Right hindlimb (tissue), 1 donor: ENCODE data around the gene DGKQ.

ENCODE experiments used
- DNase-seq: peaks from one replicate; pipeline ENCODE4 v3.0.0-alpha.2; 2018

DGKQ gene, protein sequence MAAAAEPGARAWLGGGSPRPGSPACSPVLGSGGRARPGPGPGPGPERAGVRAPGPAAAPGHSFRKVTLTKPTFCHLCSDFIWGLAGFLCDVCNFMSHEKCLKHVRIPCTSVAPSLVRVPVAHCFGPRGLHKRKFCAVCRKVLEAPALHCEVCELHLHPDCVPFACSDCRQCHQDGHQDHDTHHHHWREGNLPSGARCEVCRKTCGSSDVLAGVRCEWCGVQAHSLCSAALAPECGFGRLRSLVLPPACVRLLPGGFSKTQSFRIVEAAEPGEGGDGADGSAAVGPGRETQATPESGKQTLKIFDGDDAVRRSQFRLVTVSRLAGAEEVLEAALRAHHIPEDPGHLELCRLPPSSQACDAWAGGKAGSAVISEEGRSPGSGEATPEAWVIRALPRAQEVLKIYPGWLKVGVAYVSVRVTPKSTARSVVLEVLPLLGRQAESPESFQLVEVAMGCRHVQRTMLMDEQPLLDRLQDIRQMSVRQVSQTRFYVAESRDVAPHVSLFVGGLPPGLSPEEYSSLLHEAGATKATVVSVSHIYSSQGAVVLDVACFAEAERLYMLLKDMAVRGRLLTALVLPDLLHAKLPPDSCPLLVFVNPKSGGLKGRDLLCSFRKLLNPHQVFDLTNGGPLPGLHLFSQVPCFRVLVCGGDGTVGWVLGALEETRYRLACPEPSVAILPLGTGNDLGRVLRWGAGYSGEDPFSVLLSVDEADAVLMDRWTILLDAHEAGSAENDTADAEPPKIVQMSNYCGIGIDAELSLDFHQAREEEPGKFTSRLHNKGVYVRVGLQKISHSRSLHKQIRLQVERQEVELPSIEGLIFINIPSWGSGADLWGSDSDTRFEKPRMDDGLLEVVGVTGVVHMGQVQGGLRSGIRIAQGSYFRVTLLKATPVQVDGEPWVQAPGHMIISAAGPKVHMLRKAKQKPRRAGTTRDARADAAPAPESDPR

DNA sequence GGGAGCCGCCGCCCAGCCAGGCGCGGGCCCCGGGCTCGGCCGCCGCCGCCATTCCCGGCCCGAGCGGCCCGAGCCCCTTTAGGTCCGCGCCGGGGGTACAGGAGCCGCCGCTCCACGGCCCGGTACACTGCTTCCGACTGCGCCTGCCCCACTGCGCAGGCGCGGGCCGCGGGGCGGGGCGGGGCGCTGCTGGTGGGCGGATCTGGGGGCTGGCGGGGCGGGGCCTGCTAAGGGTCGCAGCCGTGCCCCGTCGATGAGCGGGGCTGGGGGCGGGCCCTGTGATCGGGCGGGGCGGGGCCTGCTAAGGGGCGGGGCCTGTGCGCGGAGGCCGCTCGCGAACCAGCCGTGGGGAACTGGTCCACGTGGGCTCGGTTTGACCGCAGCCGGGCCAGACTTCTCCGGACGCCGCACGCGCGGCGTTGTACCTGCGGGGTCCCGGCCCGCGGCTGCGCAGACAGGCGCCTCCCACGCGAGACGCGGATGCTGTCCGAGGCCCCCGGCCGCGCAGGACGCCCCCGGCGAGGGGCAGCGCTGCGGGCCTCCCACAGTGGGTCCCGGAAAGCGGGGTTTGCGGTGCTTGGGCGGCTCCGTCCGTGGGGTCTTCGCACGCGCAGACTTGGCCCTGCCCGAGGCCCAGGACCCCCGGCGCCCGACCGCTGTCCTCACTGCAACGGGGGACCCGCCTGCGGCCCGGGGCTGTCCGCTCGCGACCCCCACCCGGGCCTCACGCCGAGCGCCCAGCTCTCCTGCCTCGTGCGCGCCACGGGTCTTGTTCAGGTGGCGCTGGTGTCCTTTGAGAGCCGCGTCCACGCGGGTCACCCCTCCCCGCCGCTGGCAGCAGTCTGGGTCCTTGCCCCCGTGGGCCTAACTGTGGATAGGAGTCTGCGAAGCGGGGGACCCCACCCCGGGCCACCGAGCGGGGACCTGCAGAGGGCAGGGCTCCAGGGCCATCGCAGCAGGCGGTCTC is at the start of gene DGKQ:
TSS of gene DGKQ (minus strand) at position 139 of the 967 bp plus-strand sequence. CDS start at position 52, 87 bp downstream.
- peak; percentile 94 for DNase-seq

DNA sequence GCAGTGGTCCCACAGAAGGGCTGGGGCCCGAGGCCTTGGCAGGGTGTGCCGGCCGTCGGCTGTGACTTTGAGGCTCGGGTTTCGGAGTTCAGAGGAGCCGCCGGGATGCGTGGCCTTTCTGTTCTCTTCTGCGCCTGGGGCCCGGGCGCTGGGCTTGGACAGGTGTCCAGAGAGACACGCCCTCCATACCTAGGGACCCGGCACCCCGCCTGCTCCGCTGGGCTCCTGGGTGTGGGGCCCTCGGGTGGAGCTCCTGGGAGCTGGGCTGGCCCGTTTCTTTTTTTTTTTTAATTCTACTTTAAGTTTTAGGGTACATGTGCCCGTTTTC is 49.3 kb upstream of the DGKQ start:
- no peak for DNase-seq

DNA sequence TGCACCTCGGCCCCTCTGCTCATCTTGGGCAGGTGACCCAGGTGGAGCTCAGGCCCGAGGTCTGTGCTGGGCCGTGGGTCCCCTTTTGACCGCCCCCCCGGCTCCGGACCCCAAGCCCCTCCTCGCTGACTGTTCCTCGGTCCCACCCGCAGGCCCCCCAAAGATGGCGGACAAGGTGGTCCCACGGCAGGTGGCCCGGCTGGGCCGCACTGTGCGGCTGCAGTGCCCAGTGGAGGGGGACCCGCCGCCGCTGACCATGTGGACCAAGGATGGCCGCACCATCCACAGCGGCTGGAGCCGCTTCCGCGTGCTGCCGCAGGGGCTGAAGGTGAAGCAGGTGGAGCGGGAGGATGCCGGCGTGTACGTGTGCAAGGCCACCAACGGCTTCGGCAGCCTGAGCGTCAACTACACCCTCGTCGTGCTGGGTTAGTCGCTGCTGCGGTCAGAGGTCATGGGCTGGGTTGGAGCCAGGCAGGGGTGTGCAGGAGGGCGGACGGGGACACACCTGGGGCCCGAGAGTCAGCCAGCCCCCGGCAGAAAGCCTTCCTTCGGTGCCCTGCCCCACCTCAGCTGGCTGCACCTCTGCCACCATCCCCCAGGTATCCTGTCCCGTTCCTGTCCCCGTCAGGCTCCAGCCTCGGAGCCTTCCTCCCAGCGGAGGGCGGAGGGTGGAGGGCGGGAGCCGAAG is 48.8 kb upstream of the DGKQ start:
- no peak for DNase-seq

DNA sequence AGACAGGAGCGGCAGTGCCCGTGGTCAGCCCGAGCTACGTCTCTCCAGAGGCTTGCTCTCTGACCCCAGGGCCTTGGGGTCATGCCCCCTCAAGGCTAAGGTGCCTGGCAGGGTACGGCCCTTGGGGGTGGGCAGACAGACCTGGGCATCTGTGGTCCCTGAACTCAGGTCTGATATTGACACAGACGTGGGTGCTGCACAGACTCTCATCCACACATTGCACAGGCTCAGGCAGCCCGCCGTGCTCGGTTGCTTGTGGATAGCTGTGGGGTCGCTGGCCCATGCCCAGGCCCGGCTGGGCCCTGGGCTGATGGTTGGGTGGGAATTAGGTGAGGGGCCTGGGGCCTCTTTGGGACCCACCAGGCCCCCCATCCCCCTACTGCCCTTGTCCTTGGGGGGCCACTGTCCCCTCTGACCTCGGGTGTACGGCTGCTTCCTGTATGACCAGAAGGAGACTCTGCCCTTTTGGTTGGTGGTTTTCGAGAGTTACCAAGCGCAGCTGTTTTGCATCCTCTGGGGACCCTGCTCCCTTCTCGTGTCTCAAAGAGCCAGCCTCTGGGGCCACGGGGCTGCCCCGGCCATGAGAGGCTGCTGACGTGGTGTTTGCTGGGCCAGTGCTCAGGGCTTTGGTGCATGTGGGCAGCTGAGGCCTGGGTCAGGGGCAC is 48.1 kb upstream of the DGKQ start:
- DNase-seq: no peak

DNA sequence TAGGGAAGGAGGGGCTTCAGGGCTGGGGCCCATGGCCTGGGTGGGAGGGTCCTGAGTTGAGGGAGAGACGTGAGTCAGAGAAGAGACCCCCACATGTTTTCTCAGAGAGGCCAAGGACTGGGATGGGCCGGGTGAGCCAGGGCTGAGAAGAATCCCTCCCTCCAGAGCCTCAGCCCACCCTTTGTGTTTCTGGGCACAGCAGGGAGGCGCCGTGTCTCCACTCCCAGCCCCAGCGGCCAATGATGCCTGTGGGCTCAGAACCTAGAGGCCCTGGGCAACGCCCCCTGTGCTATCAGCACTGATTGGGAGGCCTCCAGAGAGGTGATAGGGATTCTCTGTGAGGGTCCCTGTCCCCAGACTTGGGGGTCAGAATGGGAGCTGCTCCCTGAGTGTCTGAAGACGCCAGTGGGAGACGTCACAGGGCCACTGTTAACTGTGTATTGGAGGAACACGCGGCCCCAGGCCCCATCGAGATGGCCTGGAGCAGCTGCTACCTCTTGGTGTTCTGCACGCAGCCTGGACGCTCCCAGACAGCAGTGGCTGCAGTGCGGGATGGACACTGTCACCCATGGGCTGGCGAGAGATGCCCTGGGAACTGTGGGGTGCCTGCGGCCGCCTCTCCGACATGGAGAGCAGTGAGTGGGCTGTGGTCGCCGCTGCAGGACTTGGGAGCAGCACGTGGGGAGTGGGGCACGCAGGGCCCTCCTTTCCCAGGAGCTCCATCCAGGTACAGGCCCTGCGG is 46.5 kb upstream of the DGKQ start:
- DNase-seq: no peak

DNA sequence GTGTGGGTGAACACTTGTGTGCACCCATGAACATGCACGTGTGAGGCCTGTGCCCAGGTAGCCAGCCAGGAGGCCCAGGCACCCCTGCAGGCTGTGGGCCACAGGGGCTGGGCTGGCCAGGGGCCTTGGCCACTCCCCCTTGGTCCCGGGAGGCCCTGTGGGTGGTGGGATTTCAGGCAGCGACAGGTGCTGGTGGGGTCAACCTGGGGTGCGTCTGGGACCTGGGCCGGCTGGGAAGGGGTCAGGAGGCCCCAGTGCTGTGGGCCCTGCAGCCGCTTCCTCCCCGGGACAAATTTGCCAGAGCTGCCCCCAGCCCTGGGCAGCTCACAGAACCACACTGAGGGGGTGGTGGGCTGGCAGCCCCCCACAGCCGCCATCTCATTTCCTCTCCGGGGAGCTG is 46.0 kb upstream of the DGKQ start:
- no peak for DNase-seq

DNA sequence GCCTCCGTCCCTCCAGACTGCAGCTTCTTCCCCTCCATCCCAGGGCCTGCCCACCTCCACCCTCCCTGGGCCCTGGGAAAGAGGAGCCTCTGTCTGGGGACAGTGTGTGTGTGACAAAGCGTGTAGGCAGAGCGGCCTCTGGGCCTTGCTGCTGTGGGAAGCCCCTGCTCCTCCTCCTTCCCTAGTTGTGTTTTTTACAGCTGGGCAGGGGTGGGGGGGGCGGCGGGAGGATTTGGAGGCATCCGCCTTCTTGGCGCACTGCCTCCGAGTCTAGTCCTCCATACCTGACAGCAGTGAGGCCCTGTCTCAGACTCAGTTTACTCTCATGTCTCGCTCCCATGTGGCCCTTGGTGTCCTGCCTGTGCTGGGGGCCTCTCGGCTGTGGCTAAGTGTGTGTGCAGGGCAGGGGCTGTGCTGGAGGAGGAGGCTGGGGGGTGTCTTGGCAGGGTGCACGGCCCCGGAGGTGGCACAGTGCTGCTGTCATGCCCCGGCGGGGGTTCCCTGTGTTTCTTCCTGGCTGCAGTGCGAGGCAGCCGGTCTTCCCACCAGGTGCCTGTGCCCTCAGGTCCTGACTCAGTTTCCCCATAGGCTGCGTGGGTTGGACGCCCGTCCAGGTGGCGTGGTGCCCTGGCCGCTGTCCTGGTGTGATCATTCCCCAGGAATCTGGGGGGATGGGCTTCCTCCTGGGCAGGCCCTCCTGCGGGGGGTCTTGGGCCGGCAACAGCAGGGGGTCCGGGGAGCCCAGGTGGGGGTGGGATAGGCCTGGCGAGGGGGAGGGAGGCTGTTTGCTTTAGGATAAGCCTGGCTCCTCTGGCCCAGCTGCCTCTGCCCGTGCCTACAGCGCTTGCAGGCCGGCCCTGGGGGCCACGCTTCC is 45.0 kb upstream of the DGKQ start:
- no peak for DNase-seq

DNA sequence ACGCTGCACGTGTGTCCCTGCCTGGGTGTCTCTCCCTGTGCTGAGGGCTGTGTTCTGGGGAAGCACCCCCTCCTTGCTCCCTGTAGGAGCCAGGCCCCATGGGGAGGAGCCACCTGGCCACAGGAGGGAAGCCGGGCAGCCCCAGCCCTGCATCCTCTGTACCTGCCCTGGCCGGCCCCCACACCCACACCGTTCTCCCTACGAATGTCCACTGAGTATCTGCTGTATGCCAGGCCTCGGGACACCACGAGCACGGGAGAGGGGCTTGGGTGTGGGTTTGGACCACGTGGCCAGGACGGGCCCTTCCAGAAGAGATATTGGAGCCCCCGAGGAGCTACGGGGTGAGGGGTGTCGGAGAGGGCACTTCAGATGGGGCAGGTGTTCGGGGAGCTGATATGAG is 44.3 kb upstream of the DGKQ start:
- DNase-seq: no peak

DNA sequence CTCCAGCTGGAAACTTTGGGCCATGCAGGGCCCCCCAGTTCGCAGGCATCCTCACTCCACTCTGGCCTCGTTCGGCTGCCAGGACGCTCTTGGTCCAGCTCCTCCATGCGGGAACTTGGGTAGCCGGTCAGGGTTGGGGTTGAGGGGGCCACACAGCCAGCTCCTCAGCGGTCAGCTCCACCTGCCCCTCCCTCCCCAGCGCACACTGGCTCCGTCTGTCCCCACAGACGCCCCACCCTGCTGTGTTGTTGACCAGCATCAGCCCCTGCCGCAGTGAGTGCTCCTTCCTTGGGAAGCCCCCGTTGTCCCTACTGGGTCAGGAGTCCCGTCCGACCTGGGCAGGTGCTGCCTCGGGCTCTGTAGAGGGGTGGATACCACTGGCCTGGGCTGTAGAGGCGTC is 43.8 kb upstream of the DGKQ start:
- no peak for DNase-seq

DNA sequence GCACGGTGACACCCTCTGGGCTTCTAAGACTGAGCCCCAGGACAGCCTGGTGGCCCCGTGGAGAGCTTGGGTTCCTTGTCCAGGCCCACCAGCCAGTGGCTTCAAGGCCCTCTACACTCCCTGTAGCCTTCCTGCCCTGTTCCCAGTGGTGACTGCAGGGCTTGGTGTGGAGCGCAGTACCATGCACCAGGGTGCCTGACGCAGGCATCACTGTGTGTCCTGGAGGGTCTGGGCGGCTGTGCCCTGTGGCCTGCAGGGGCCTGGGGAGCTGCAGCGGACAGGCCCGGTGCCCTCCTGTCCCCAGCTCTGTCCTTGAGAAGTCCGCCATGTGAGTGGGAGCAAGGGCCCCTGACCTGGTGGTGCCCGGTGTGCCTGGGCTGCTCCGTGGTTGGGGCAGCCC is 42.4 kb upstream of the DGKQ start:
- DNase-seq: no peak

DNA sequence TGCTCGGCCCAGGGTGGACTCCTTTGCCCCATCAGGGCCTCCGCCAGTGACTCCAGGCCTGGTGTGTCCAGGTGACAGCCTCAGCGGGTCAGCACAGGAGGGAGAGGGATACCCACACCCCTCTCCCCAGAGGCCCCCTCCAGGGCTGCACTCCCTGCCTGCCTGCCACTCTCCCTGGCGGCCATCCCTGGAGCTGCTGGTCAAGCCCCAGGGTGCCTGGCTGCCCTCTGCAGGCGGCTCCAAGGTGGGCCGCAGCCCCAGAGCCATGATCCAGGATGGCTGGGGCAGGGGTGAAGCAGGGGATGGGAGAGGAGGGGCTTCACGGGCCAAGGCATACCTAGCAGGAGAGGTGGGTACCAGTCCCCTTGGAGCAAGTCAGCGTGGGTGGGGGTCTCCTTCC is 41.8 kb upstream of the DGKQ start:
- DNase-seq: no peak

DNA sequence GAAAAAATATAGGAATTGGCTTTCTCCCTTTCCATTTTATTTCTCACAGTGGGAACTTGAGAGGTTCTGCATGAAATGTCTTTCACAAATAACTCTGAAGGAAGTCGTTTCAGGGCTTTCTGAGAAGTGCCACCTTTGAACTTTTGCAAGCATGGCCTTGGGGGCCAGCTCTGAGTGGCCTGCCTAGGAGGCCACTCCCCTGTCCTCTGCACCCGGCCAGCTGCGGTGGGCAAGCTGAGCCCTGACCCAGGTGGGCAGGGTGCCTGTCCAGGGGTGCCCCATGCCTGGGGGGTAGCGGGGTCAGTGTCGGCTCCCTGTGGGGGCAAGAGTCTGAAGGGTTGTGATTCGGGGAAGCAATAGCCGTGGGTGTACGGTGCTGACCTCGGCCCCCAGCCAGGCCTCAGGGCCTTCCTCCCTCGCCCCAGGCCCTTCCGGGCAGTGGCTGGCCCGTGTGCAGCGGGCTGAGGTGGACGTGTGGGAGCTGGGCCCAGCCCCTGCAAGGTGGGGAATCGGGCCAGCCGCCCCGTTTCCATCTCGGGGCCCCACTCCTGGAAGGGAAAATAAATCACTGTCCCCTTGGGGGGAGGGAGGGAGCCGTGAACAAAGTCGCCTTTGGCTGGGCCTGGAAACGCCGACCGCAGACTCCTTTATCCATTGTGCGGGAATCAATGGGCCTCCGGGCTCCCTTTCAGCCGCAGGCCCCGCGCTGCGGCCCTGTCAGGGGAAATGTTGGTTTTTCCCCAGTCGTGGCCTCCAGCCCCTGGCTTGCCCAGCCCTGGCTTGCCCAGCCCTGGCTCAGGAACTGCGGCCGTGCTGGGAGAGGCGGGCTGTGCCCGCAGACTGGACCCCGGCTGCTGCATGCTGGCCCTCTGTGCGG is 41.2 kb upstream of the DGKQ start:
- DNase-seq: peak; percentile 75

DNA sequence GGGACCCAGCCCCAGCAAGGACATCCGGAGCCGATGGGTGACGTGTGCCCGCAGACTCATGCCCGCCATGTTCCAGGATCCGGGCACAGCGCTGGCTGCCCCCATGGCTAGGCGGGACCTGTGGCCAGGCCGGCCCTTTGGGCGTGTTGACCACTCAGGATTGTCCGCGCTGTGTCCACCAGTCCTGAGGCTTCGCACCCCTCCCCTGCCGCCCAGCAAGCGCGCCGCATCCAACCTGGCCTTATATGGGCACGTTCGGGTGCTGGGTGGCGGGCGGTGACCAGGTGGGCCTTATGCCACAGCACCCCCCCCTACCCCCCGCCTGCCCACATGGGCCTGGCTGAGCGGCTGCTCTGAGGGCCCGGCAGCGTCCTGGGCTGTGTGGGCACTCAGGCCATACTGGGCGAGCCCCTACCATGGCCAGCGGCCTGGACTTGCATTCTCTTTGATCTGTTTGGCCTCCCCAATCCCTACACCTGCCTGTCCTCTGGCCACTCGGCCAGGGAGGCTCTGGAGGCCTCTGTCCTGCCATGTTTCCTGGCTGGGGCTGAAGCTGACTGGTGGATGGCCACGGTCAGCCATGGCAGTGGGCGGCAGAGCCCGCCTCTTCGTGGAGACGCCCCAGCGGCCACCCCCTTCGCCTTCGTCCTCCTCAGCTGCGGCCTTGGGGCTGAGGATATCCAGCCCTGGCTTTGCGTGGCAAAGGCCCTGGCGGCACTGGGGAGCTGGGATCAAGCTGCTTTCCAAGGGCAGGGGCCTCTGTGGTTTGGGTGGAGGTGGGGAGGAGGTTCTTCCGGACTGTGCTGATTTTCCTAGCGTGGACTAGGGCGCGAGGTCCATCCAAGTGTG is 40.1 kb upstream of the DGKQ start:
- DNase-seq: no peak

DNA sequence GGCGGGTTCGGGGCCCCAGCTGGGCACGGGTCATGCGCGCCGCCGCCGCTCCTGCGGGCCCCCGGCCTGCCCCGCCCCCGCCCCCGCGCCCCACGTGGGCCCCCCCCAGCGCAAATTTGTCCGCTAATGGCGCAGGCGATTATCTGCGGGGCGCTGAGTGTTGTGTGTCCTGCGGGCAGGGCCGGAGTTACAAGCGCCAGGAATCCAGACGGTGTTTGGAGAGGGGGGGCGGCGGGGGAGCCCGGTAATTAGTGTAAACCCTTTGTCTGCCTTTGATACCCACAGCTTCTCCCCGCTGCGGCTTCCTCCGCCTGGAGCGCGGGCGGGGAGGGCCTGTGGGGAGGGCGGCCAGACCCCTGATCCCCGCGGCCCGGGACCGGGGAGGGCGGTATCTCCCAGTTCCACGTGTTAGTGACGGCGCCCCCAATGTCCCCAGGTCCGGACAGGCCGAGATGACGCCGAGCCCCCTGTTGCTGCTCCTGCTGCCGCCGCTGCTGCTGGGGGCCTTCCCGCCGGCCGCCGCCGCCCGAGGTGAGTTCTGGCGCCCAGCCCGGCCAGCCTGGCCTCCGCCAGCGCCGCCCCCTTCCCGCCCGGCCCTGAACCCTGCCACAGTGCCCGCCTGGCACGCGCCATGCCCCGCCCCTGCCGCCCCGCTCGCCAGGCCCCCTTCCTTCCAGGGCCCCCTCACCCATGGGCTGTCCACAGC is 38.8 kb upstream of the DGKQ start:
- DNase-seq: peak; percentile 67

DNA sequence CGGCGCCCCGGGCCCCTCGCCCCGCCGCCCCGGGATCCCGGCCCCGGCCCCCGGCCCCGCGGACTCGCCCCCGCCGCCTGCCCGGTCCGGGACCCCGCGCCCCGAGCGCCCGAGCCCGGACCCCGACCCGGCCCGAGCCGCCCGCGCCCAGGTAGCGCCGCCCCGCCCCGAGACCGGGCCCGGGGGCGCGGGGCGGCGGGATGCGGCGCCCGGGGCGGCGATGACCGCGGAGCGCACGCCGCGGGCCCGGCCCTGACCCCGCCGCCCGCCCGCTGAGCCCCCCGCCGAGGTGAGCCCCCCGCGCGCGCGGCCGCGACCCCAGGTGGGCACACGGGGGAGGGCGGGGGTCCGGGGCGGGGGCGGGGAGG is 38.3 kb upstream of the DGKQ start:
- no peak for DNase-seq

DNA sequence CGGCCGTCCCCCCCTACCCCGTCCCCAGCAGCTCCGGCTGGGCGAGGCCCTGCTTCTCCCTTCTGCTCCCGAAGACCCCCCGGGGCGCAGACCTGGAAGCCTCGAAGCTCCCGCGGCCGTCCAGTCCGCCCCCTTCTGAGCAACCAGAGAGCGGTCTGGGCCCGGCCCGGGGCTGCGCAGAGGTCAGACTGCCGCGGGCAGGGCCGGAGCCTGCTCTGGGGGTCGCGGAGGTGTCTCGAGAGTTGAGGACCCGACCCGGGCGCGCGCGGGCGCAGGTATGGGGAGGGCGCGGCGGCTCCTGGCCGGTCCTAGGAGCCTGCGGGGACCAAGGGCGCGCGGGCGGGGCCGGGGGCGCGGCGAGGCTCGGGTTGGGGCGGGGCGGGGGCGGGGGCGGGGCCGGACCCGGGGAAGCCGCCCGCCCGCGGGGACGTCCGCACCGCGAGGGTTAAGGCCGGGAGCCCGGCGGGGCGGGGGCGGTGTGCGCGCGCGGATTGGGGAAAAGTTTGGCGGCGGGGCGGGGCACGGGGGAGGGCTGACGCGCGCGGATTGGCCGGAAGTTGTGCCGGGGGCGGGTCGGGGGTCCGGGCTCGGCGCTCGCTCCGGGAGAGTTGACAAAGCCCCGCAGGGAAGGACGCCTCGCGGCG is 37.8 kb upstream of the DGKQ start, which contains the start of gene FGFRL1:
TSS of gene FGFRL1 (plus strand) at position 605 of the 644 bp plus-strand sequence. CDS start 860 bp downstream, outside the sequence.
- peak; percentile 96 for DNase-seq
